Common myeloid progenitor, CD34-positive (primary cell): ENCODE results near the gene PTPRM.

Experiments used
- CTCF ChIA-PET: fragments of 350-600 bp; sonication (Branson Sonifier 250); formaldehyde crosslinking; loops from one replicate; lab custom pipeline; 2021; ENCODE audit warnings: antibody characterized with exemption; lab: Charles Lee
- POLR2A ChIA-PET: fragments of 350-600 bp; sonication (Branson Sonifier 250); formaldehyde crosslinking; loops from one replicate; lab custom pipeline; 2021; ENCODE audit warnings: antibody characterized with exemption; lab: Charles Lee
- DNase-seq, 3 donors: peaks; one replicate each; pipeline versions ENCODE4 v3.0.0 to v3.0.0-alpha.2; 2013
- H3K27ac ChIP-seq, 2 experiments: 1 replicate in 1 of 2; 2 replicates in 1 of 2; pipeline ENCODE4 v1.7.0; 2013; ENCODE audit warnings: inconsistent platforms in 2 of 2, low read length in 2 of 2, mild to moderate bottlenecking in 2 of 2, low read depth in 1 of 2, moderate library complexity in 1 of 2; ENCODE audit not compliant: severe bottlenecking in 2 of 2, insufficient read depth in 1 of 2, poor library complexity in 1 of 2
- H3K27me3 ChIP-seq, 5 experiments: replicated peaks in 2 of 5; 1 replicate in 3 of 5; 2 replicates in 2 of 5; pipeline versions ENCODE4 v1.6.1 to v1.7.0; 2013; ENCODE audit warnings: low read length in 4 of 5, mild to moderate bottlenecking in 2 of 5, moderate library complexity in 2 of 5, inconsistent platforms in 1 of 5; ENCODE audit not compliant: insufficient read depth in 5 of 5, control insufficient read depth in 4 of 5
- H3K36me3 ChIP-seq, 4 experiments: 1 replicate in 2 of 4; 2 replicates in 2 of 4; pipeline versions ENCODE4 v1.6.1 to v1.7.0; 2013; ENCODE audit warnings: low read length in 3 of 4, control low read depth in 1 of 4, mild to moderate bottlenecking in 1 of 4; ENCODE audit not compliant: control insufficient read depth in 4 of 4, insufficient read depth in 4 of 4
- H3K4me1 ChIP-seq, 4 experiments: 1 replicate in 3 of 4; 2 replicates in 1 of 4; pipeline versions ENCODE4 v1.6.1 to v1.7.1; 2013; ENCODE audit warnings: low read length in 3 of 4, mild to moderate bottlenecking in 3 of 4, control low read depth in 1 of 4, inconsistent platforms in 1 of 4, moderate library complexity in 1 of 4; ENCODE audit not compliant: control insufficient read depth in 4 of 4, insufficient read depth in 4 of 4; ENCODE audit errors: control extremely low read depth in 1 of 4
- H3K4me3 ChIP-seq, 7 experiments: 1 replicate in 4 of 7; 2 replicates in 3 of 7; pipeline versions ENCODE4 v1.5.1 to v1.7.0; 2013; ENCODE audit warnings: mild to moderate bottlenecking in 7 of 7, low read length in 6 of 7, moderate library complexity in 6 of 7, inconsistent platforms in 2 of 7, low read depth in 2 of 7, control low read depth in 1 of 7; ENCODE audit not compliant: insufficient read depth in 4 of 7, control insufficient read depth in 1 of 7; ENCODE audit errors: extremely low read depth in 1 of 7
- H3K9me3 ChIP-seq, 5 experiments: 1 replicate in 4 of 5; 2 replicates in 1 of 5; pipeline versions ENCODE4 v1.6.1 to v1.7.1; 2013; ENCODE audit warnings: low read length in 4 of 5, mild to moderate bottlenecking in 2 of 5, inconsistent platforms in 1 of 5, low read depth in 1 of 5, moderate library complexity in 1 of 5; ENCODE audit not compliant: control insufficient read depth in 4 of 5, insufficient read depth in 2 of 5; ENCODE audit errors: control extremely low read depth in 1 of 5
- WGBS: methylation state at CpG from one replicate; pipeline ENCODE4 v1.1.5; 2013; ENCODE audit not compliant: insufficient coverage; 5-methylcytosine and 5-hydroxymethylcytosine counted together

The PTPRM gene

DNA sequence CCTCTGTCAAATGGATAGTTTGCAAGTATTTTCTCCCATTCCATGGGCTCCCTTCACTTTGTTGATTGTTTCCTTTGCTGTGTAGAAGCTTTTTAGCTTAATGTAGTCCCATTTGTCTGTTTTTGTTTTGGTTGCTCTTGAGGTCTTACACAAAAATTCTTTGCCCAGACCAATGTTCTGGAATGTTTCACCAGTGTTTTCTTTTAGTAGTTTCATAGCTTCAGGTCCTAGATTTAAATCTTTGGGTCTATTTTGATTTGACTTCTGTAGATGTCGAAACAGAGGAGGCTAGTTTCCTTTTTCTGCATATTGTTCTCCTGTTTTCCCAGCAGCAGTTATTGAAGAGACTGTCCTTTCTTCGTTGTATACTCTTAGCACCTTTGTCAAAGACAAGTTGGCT is 351.6 kb downstream of the PTPRM start:
- peaks cover 0 to 8% (median 0%) of the 10 kb centered on the region in 5 experiments for H3K9me3 ChIP-seq
- H3K4me3 ChIP-seq: no peak overlapping the region
- 100% methylated on average over 1 of the region's 2 CpGs for WGBS
- H3K27ac ChIP-seq: no peak overlapping the region
- no peak for DNase-seq
- no peaks in the 10 kb centered on the region for H3K36me3 ChIP-seq
- no peaks in the 10 kb centered on the region for H3K27me3 ChIP-seq
- ChIA-PET CTCF (no interaction called here), POLR2A (no interaction called here)
- no peaks in the 10 kb centered on the region for H3K4me1 ChIP-seq

DNA sequence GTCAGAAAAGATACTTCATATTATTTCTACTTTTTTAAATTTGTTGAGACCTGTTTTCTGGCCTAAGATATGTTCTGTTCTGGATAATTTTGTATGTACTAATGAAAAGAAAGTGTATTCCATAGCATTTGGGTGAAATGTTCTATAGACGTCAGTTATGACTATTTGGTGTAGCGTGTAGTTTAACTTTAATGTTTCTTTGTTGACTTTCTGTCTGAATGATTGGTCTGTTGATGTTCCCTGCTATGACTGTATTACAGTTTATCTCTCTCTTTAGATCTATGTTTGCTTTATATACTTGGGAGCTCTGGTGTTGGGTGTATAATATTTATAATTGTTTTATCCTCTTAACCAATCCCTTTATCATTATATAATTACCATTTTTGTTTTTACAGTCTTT is 352.4 kb downstream of the PTPRM start:
- CTCF ChIA-PET: no interaction called here
- H3K4me1 ChIP-seq: no peaks in the 10 kb centered on the region
- H3K27ac ChIP-seq: no peak overlapping the region
- WGBS: 100% methylated on average over 2 of the region's 2 CpGs
- DNase-seq: no peak
- H3K27me3 ChIP-seq: no peaks in the 10 kb centered on the region
- H3K36me3 ChIP-seq: no peaks in the 10 kb centered on the region
- POLR2A ChIA-PET: no interaction called here
- no peak overlapping the region for H3K4me3 ChIP-seq
- peaks cover 0 to 8% (median 0%) of the 10 kb centered on the region in 5 experiments for H3K9me3 ChIP-seq

DNA sequence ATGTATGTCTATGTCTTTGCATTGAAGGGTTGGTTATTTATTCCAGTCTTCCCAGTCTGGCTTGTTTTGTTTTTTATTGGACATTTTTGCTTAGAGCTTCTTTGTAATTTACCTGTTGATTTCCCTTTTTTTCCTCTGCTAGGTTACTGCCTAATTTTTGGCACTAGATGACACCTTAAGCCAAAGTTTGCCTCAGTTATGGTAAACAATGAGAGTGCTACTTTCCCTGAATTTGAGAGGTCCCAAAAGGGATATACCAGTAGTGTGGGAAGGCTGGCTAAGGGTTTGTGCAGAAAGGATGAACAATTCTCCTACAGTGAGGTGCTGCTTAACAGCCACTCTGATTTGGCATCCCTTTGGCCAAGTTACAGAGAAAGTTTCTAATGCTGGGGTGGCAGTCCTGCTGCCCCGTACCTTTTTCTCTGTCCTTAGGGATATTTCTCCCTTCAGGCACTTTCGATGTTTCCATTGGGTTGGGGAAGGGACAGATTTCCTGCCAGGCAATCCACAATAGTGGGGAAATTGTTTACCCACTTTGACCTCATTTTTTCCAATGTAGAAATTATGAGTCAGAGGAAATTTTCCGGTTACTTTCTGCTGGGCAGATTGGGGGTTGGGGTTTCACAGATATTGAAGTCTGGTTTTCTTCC is 354.9 kb downstream of the PTPRM start:
- Histone ChIP-seq H3K4me1 (no peaks in the 10 kb centered on the region), H3K27ac (no peak overlapping the region), H3K36me3 (no peaks in the 10 kb centered on the region), H3K4me3 (no peak overlapping the region), H3K27me3 (no peaks in the 10 kb centered on the region), H3K9me3 (peaks cover 0 to 8% (median 0%) of the 10 kb centered on the region in 5 experiments)
- 93% methylated on average over 3 of the region's 3 CpGs for WGBS
- CTCF ChIA-PET: no interaction called here
- POLR2A ChIA-PET: no interaction called here
- DNase-seq: no peak

DNA sequence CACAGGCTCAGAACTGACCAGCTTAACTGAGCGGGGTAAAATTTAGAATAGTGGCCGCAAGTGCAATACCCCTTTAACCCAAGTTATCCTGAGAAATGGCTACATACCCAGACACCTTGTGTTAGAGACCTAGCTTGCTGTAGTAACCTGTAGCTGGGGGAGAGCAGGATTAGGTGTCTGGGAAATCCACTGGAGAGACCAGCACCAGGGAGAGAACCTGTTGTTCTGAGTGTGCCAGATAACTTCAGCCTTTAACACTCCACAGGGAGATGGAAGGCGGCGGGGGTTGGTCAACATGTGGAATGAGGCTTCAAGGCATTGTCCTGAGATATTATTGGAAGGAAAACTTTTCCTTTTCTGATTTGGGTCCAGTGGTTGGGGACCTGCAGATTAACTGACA is 356.0 kb downstream of the PTPRM start:
- H3K4me3 ChIP-seq: no peak overlapping the region
- ChIA-PET CTCF (no interaction called here), POLR2A (no interaction called here)
- H3K9me3 ChIP-seq: peaks cover 0 to 8% (median 0%) of the 10 kb centered on the region in 5 experiments
- no peaks in the 10 kb centered on the region for H3K36me3 ChIP-seq
- WGBS: 95% methylated on average over 3 of the region's 4 CpGs
- H3K27me3 ChIP-seq: no peaks in the 10 kb centered on the region
- H3K27ac ChIP-seq: no peak overlapping the region
- H3K4me1 ChIP-seq: no peaks in the 10 kb centered on the region
- DNase-seq: no peak

DNA sequence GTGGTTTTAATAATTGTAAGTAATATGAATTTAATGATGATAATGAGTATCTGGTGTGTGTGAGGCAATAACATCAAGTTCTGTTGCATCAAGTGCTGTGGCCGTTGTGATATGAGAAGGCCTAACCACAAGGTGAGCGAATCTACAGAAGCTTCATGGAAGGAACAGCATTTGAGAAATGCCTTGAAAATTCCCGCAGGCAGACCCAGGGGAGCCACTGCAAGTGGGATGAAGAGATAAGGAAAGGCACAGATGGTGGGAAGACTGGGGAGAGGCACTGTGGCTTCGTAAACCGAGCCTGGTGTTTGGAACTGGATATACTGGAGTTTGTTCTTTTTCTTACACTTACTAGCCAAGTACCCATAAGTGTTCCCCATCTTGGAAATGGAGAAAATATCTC is 357.5 kb downstream of the PTPRM start:
- CTCF ChIA-PET: no interaction called here
- Histone ChIP-seq H3K36me3 (no peaks in the 10 kb centered on the region), H3K27ac (no peak overlapping the region), H3K4me1 (no peaks in the 10 kb centered on the region), H3K27me3 (no peaks in the 10 kb centered on the region), H3K4me3 (no peak overlapping the region), H3K9me3 (peaks cover 0 to 8% (median 0%) of the 10 kb centered on the region in 5 experiments)
- DNase-seq: no peak
- WGBS: 97% methylated on average over 3 of the region's 5 CpGs
- POLR2A ChIA-PET: no interaction called here

DNA sequence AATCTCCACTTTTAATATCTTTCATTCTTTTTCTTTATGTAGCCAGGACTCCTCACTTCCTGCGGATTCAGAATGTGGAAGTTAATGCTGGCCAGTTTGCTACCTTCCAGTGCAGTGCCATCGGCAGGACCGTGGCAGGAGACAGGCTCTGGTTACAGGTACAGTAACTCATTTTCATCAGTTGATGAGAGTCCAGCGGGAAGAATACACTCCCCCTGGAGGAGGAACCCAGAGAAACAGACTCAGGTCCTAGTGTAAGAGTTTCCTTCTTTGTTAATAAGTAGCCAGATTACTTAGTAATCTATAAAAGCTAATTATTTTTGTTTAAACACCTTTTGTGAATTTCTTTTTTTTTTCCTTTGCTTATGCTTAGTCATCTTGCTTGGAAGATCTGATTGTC is 359.4 kb downstream of the PTPRM start:
- H3K4me1 ChIP-seq: no peaks in the 10 kb centered on the region
- 49% methylated on average over 3 of the region's 4 CpGs for WGBS
- H3K9me3 ChIP-seq: peaks cover 0 to 3% (median 0%) of the 10 kb centered on the region in 5 experiments
- no peak overlapping the region for H3K4me3 ChIP-seq
- ChIA-PET CTCF (interaction anchor here (0.6 kb wide), 1 partner anchor 686 kb away, joined by 3 read pairs; no protein-coding TSS in a partner anchor), POLR2A (interaction anchor here (0.6 kb wide), 1 partner anchor 14 kb away, joined by 4 read pairs; no protein-coding TSS in a partner anchor)
- no peaks in the 10 kb centered on the region for H3K36me3 ChIP-seq
- no peaks in the 10 kb centered on the region for H3K27me3 ChIP-seq
- DNase-seq: no peak
- H3K27ac ChIP-seq: no peak overlapping the region

DNA sequence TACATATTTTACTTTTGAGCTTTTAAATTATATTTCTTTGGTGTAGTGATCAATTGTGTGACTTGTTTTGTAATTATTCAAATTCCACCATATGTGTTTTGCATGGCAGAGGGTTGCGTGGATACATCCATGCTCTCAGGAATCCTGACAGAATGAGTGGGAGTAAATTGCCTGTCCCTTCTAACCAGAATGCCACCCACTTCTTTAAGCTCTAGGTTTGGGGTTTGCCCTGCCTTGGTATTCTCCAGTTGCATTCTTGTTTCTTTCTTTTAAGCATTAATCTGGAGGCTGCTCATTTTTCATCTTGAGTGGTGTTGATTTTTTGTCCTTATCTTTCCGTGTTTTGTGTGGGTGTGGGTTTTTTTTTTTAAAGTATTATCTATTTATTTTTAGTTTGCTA is 360.0 kb downstream of the PTPRM start:
- ChIA-PET CTCF (no interaction called here), POLR2A (no interaction called here)
- H3K27me3 ChIP-seq: no peaks in the 10 kb centered on the region
- H3K27ac ChIP-seq: no peak overlapping the region
- H3K9me3 ChIP-seq: peaks cover 0 to 3% (median 0%) of the 10 kb centered on the region in 5 experiments
- no peaks in the 10 kb centered on the region for H3K36me3 ChIP-seq
- DNase-seq: no peak
- no peak overlapping the region for H3K4me3 ChIP-seq
- WGBS: 100% methylated on average over 1 of the region's 2 CpGs
- H3K4me1 ChIP-seq: no peaks in the 10 kb centered on the region
